Midbrain (tissue), 1 donor: ENCODE data around the gene MCHR2.
A peak's percentile ranks its signal among the peaks of the same experiment; 100 is the strongest.
"Not testable (repeated sequence)": the region's sequence is repeated elsewhere in the genome, so short reads cannot be mapped to it uniquely, and the experiment has no call there.

Experiments
- DNase-seq: peaks from one replicate; lab custom pipeline; 2025; lab: John Stamatoyannopoulos, UW

The MCHR2 gene

GRCh38 chr6:99993533-99994251, at the start of gene MCHR2:
Gene MCHR2, minus strand, starts transcription at chr6:99994223. Its CDS starts 38,076 bp downstream, at chr6:99956147.
- DNase-seq, result no peak

- DNase-seq, result not testable (repeated sequence)
Measured at GRCh38 chr6:100038546-100038945, 44.5 kb upstream of the MCHR2 start.

- no peak for DNase-seq
Measured at GRCh38 chr6:100035873-100036653, 42.0 kb upstream of the MCHR2 start.

GRCh38 chr6:100023798-100024197, 29.8 kb upstream of the MCHR2 start:
- DNase-seq, result no peak

GRCh38 chr6:100022847-100023246, 28.8 kb upstream of the MCHR2 start:
- DNase-seq, result no peak

- no peak for DNase-seq
Measured at GRCh38 chr6:100008857-100009256, 14.8 kb upstream of the MCHR2 start.

GRCh38 chr6:100001915-100002388, 7.9 kb upstream of the MCHR2 start:
- DNase-seq, result peak; percentile 71

GRCh38 chr6:99997141-99997540, 3.1 kb upstream of the MCHR2 start:
- no peak for DNase-seq

GRCh38 chr6:99995916-99996315, 1.9 kb upstream of the MCHR2 start:
- no peak for DNase-seq

- no peak for DNase-seq
Measured at GRCh38 chr6:99993146-99993532, 884 bp downstream of the MCHR2 start.

GRCh38 chr6:99991955-99992354, 2.1 kb downstream of the MCHR2 start:
- no peak for DNase-seq

GRCh38 chr6:99980741-99981140, 13.3 kb downstream of the MCHR2 start:
- no peak for DNase-seq

GRCh38 chr6:99979953-99980352, 14.1 kb downstream of the MCHR2 start:
- DNase-seq, result no peak

- DNase-seq, result no peak
Measured at GRCh38 chr6:99967052-99967451, 27.0 kb downstream of the MCHR2 start.

GRCh38 chr6:99960027-99960426, 34.0 kb downstream of the MCHR2 start:
- DNase-seq, result no peak

- no peak for DNase-seq
Measured at GRCh38 chr6:99951016-99951805, 42.8 kb downstream of the MCHR2 start.

- DNase-seq, result no peak
Measured at GRCh38 chr6:99946005-99946404, 48.0 kb downstream of the MCHR2 start.

GRCh38 chr6:99943846-99944245, 50.2 kb downstream of the MCHR2 start:
- DNase-seq, result no peak

- no peak for DNase-seq
Measured at GRCh38 chr6:99940582-99940981, 53.4 kb downstream of the MCHR2 start.

GRCh38 chr6:99933129-99933528, 60.9 kb downstream of the MCHR2 start:
- no peak for DNase-seq

GRCh38 chr6:99912657-99913056, 81.4 kb downstream of the MCHR2 start:
- DNase-seq, result no peak
